NCI-H1436 treated with DMSO at 0.1 percent for 48 hours (cell line): ENCODE measurements around the gene SERPING1.

Experiments
- DNase-seq: peaks from one replicate; lab custom pipeline; 2025; lab: John Stamatoyannopoulos, UW

Gene SERPING1

GRCh38 chr11:57652662-57653061, 55.2 kb downstream of the SERPING1 start:
- DNase-seq: no peak

DNA sequence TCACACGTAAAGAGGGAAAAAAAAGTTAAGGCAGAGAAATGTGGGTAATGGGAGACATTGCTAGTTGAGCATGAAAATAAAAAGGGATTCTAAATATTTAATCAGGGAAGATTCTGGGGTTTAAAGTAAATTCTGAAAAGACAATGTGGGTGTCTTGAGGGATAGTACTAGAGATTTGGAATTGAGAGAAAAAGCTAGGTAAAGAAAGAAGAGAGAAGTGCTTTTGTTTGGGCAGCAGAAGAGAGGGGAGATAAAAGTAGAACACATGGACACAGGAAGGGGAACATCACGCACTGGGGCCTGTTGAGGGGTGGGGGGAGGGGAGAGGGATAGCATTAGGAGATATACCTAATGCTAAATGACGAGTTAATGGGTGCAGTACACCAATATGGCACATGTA, 55.7 kb downstream of the SERPING1 start:
- no peak for DNase-seq

- DNase-seq: no peak
These were observed 59.4 kb downstream of the SERPING1 start for GRCh38 chr11:57656885-57657193.

DNA sequence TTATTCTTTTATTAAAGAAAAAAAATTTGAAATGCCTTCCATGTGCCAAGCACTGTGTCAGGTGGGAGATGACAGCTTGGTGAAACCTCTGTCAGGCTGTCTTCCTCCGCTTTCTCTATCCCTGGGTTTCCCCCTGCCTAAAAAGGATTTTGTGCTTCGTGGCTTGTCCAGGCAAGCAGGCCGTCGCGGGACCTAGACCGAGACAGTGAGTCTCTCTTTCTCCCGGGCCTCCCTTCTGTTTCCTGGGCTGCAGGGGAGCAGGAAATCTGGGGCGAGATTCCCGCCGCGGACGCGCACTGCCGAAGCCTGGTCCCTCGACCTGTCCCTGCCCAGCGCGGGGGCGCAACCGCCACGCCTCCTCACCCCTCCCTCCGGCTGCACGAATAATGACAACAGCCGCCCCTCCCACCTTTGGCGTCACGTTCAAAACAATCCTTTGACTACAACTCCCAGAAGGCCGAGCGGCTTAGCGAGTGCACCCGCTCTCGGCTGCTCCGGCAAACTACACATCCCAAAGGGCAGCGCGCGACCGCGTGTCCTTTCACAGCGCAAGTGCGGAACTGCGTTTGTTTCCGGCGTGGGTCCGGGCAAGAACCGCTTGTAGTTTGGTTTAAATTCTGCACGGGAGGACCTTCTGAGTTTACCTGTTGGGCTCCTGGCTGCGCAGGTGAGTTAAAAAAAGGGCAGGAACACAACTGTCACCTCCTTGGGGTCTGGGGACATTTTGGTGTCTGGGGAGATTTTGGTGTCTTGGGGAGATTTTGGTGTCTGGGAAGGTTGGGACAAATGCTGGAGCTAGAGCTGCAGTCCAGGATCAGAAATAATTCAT, 59.9 kb downstream of the SERPING1 start, which contains the start of gene CLP1:
CLP1 (plus strand) TSS at position 569 of the 829 bp plus-strand sequence. CDS start 1,715 bp downstream, outside the sequence.
- peak; percentile 87 for DNase-seq

DNA sequence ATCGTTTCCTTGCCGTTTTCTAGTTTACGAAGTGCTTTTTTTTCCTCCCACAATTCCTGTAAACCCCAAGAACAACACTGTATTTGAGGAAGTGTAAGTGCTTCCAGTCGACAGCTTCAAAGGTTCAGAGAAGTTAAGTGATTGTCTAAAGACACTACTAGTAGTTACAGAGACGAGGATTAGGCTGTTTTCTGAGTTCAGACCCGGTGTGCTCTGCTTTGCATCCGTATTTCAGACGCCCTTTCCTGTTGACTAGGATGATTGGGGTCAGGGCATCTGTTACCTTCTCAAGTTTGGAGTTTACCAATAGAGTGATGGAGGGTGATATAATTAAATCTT, 60.5 kb downstream of the SERPING1 start:
- no peak for DNase-seq

DNA sequence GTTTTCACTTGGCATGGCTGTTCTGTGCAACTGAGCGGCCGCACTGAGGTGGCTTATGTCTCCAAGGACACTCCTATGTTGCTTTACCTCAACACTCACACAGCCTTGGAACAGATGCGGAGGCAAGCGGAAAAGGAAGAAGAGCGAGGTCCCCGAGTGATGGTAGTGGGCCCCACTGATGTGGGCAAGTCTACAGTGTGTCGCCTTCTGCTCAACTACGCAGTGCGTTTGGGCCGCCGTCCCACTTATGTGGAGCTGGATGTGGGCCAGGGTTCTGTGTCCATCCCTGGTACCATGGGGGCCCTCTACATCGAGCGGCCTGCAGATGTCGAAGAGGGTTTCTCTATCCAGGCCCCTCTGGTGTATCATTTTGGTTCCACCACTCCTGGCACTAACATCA, 62.2 kb downstream of the SERPING1 start:
- DNase-seq: no peak

GRCh38 chr11:57662893-57663292, 65.4 kb downstream of the SERPING1 start:
- DNase-seq: no peak

- DNase-seq: no peak
These were observed 66.5 kb downstream of the SERPING1 start for GRCh38 chr11:57663975-57664374.
